COR-L47 (cell line): ENCODE measurements around the gene S100A16.
"Not testable (repeated sequence)": the region's sequence is repeated elsewhere in the genome, so short reads cannot be mapped to it uniquely, and the experiment has no call there.

Experiments used
- DNase-seq: peaks from one replicate; lab custom pipeline; 2025; lab: John Stamatoyannopoulos, UW

Gene S100A16

GRCh38 chr1:153615406-153615805 lies 2.5 kb upstream of the S100A16 start:
- no peak for DNase-seq

GRCh38 chr1:153614906-153615305 lies 2.0 kb upstream of the S100A16 start:
- no peak for DNase-seq

- no peak for DNase-seq
Observed at GRCh38 chr1:153614189-153614900, 1.4 kb upstream of the S100A16 start.

GRCh38 chr1:153613406-153613805 lies 469 bp upstream of the S100A16 start:
- no peak for DNase-seq

- no peak for DNase-seq
Observed at GRCh38 chr1:153612111-153612754, 704 bp downstream of the S100A16 start.

- DNase-seq: no peak
Observed at GRCh38 chr1:153611356-153611755, 1.6 kb downstream of the S100A16 start.

- no peak for DNase-seq
Observed at GRCh38 chr1:153610811-153611301, 2.1 kb downstream of the S100A16 start.

- DNase-seq: no peak
Observed at GRCh38 chr1:153610334-153610733, 2.6 kb downstream of the S100A16 start.

- DNase-seq: no peak
Observed at GRCh38 chr1:153609585-153609907, 3.4 kb downstream of the S100A16 start.

GRCh38 chr1:153608742-153609584 lies 4.0 kb downstream of the S100A16 start:
- DNase-seq: no peak

- DNase-seq: no peak
Observed at GRCh38 chr1:153608089-153608682, 4.8 kb downstream of the S100A16 start.

- no peak for DNase-seq
Observed at GRCh38 chr1:153607381-153607780, 5.6 kb downstream of the S100A16 start.

GRCh38 chr1:153606194-153606593 lies 6.7 kb downstream of the S100A16 start:
- no peak for DNase-seq

GRCh38 chr1:153602749-153603148 lies 10.2 kb downstream of the S100A16 start:
- DNase-seq: no peak

GRCh38 chr1:153599847-153600246 lies 13.1 kb downstream of the S100A16 start:
- no peak for DNase-seq

- DNase-seq: peak; percentile 50
Observed at GRCh38 chr1:153598309-153599172, 14.4 kb downstream of the S100A16 start.

GRCh38 chr1:153597206-153597605 lies 15.7 kb downstream of the S100A16 start:
- no peak for DNase-seq

- DNase-seq: no peak
Observed at GRCh38 chr1:153592748-153593147, 20.2 kb downstream of the S100A16 start.

GRCh38 chr1:153588482-153588881 lies 24.5 kb downstream of the S100A16 start:
- DNase-seq: no peak

- DNase-seq: not testable (repeated sequence)
Observed at GRCh38 chr1:153588033-153588432, 24.9 kb downstream of the S100A16 start.

- no peak for DNase-seq
Observed at GRCh38 chr1:153587314-153587713, 25.6 kb downstream of the S100A16 start.
